Left ventricle myocardium superior (tissue), 1 donor: ENCODE data around the gene C9orf85. TPM values are rescaled to one million over a fixed set of nuclear protein-coding genes. Genes with fewer than 3 reads are reported as not detected.
"Not testable (repeated sequence)": the region's sequence is repeated elsewhere in the genome, so short reads cannot be mapped to it uniquely, and the experiment has no call there.

Experiments used
- ATAC-seq: fragments of 200-7000 bp; cut with Tn5 transposase; one replicate; pipeline ENCODE4 v1.9.1; 2020; ENCODE audit warnings: mild to moderate bottlenecking, moderate library complexity
- DNase-seq: peaks from one replicate; pipeline ENCODE4 v3.0.0-alpha.2; 2020
- intact Hi-C: fragments of 100-400 bp; cut with micrococcal nuclease; formaldehyde crosslinking; loops from one replicate; pipeline ENCODE4 v1.11.0; 2022
- total RNA-seq: library from RNA; stranded (reverse); fragmentation: NEBNext Ultra II Directional; extraction: Animal tissue kit (Norgen Biotek cat#: 25700); gene quantifications from one replicate; pipeline ENCODE4 v1.2.1, GENCODE V29; 2021
- donor health status: DM: no; HTN: yes; CAD: no; lungs with severe emphysema.

Gene C9orf85
- total RNA-seq, 1 donor from 2014 or later: 7.3 TPM

DNA sequence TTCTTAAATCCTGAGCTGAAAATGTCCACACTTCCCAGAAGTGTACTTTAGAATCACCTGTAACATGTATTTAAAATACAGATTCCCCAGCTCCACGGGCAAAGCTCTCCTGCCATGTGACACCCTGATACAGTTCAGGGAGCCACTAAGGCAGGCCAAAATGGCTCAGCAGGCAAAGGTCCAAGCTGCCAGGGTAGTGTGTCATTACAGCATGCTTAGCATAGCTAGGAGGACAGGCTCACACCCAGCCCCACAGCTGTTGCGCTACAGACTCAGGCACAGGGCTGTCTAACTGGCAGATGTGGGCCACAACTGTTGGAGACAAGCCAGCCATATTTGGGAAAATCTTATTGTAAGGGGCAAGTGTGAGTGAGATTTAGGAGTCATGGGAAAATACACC, 73.0 kb downstream of the C9orf85 start:
- DNase-seq (peak; percentile 69), ATAC-seq (peak; percentile 96)
- intact Hi-C loops: no loop called here

DNA sequence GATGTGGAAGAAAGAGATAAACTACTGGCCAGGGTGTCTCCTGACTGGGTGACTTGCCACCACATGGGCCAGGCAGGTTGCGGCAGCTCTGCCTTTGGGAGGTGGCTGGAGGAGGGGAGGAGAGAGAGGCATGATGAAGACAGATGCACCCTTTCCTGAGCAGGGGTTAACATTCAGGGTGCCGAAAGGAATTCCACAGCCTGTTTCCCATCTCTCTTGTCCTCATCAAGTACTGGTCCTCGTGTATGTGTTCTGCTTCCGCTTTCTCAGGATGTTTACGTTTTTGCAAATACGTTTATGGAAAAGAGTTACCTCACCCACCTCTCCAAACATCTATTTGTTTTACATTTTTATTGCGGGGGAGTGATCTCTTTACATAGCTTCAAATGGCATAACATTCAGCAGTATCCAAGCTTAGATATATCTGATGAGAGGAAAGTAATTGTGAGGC, 73.4 kb downstream of the C9orf85 start:
- DNase-seq (no peak), ATAC-seq (peak; percentile 51)
- intact Hi-C loops: no loop called here

GRCh38 chr9:71985297-71985911, 74.0 kb downstream of the C9orf85 start:
- no peak for ATAC-seq
- no peak for DNase-seq
- intact Hi-C loops: no loop called here

DNA sequence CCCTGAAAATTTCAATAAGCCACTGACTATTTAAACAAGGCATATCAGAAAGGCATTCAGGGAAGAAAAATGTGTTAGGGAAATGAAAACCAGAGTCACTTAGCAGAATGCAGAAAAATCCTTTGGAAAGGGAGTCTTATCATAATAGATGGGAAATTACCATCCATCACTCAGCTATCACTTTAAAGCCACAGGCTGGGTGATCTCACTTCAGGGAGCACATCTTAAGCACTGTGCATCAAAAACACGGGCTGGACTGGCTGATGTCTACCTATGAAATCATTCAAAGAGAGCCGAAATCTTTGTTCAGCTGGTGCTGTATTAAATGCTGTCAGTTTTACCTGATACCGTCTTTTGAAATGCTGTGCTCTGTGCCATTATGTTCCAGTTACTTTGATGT, 75.5 kb downstream of the C9orf85 start:
- intact Hi-C loops: no loop called here
- ATAC-seq (no peak), DNase-seq (no peak)

GRCh38 chr9:71987471-71988371, 76.3 kb downstream of the C9orf85 start:
- intact Hi-C loops: no loop called here

GRCh38 chr9:71990466-71990865, 79.0 kb downstream of the C9orf85 start:
- DNase-seq: no peak
- intact Hi-C loops: no loop called here
- peak; percentile 52 for ATAC-seq

More at GRCh38 chr9:71987471-71988371, 76.3 kb downstream of the C9orf85 start:
- ATAC-seq (no peak), DNase-seq (no peak)

DNA sequence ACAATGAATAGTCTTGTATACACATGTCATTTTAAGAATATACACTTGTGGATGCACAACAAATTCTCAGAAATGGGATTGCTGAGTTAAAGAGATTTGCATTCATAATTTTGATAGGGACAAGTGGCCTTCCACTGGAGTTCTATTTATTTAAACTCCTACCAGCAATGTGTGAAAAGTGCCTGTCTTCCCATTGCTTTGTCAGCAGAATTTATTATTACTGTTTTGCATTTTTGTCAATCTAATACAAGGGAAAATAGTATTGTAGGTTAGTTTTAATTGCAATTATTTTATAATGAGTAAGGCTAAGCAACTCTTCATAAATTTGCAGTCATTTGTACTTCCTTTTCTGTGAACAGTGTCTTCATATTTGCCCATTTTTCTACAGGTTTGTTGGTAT, 94.0 kb downstream of the C9orf85 start:
- DNase-seq: no peak
- intact Hi-C loops: no loop called here
- ATAC-seq: no peak

GRCh38 chr9:72006501-72006900, 95.1 kb downstream of the C9orf85 start:
- no peak for ATAC-seq
- DNase-seq: no peak
- intact Hi-C loops: no loop called here

DNA sequence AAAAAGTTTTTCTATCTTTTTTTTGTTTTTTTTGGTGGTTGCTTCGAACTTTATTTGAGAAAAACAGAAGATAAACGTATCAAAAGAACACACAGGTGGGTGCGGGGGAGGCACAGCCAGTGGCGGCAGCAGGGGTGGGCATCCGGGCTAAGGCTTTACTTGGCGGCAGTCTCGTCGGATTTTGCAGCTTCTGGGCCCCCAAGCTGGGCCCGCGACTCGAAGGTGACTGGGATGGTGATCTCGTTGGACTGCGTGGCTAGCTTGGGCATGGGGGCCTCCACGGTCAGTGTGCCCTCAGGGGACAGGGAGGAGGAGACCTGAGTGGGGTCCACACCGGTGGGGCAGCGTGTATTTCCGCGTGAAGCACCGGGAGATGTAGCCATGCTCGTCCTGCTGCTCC, 96.3 kb downstream of the C9orf85 start:
- ATAC-seq, DNase-seq, intact Hi-C loops: not testable (repeated sequence)

DNA sequence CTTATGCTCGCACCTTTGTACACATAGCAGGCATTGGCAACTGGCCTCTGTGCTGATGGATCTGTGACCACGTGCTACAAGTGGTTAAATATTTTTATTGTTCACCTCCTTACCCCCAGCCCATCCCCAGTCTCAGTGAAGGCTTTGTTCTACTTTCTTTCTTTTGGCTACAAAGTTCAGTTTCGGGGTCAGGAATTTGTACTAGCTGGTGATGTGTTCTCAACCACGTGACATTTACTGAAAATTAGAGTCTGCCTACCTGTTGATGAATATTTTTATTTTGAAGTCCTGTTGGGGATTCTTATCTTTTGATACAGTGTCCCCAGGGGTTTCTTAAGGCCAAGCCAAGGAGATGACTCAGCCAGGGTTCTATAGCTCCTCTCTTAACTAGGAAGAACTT, 101.2 kb downstream of the C9orf85 start:
- intact Hi-C loops: no loop called here
- no peak for DNase-seq
- ATAC-seq: no peak

- ATAC-seq: no peak
- intact Hi-C loops: no loop called here
Observed at GRCh38 chr9:72013292-72013760, 101.9 kb downstream of the C9orf85 start.

GRCh38 chr9:72022841-72023240, 111.4 kb downstream of the C9orf85 start:
- intact Hi-C loops: no loop called here
- no peak for DNase-seq
- ATAC-seq: no peak

More at GRCh38 chr9:72013292-72013760, 101.9 kb downstream of the C9orf85 start:
- no peak for DNase-seq

Other genes starting within 250 kb of the C9orf85 start
- 8.7 TPM for gene CEMIP2, start 143.1 kb upstream of the C9orf85 start, total RNA-seq
- 11.3 TPM for gene ABHD17B, start 446 bp upstream of the C9orf85 start, total RNA-seq
- gene C9orf57, start 149.0 kb downstream of the C9orf85 start, total RNA-seq: not detected
- gene GDA, start 237.8 kb downstream of the C9orf85 start, total RNA-seq: 2.0 TPM